Stimulated activated CD4-positive, alpha-beta T cell treated with anti-CD3 and anti-CD28 coated beads, Interleukin-2, amount 100 ng/mL, for 24 hours (primary cell): ENCODE measurements around the gene C11orf21.

ENCODE experiments used
- DNase-seq, 2 donors: peaks; one replicate each; pipeline ENCODE4 v3.0.0-alpha.2; 2020

The C11orf21 gene

DNA sequence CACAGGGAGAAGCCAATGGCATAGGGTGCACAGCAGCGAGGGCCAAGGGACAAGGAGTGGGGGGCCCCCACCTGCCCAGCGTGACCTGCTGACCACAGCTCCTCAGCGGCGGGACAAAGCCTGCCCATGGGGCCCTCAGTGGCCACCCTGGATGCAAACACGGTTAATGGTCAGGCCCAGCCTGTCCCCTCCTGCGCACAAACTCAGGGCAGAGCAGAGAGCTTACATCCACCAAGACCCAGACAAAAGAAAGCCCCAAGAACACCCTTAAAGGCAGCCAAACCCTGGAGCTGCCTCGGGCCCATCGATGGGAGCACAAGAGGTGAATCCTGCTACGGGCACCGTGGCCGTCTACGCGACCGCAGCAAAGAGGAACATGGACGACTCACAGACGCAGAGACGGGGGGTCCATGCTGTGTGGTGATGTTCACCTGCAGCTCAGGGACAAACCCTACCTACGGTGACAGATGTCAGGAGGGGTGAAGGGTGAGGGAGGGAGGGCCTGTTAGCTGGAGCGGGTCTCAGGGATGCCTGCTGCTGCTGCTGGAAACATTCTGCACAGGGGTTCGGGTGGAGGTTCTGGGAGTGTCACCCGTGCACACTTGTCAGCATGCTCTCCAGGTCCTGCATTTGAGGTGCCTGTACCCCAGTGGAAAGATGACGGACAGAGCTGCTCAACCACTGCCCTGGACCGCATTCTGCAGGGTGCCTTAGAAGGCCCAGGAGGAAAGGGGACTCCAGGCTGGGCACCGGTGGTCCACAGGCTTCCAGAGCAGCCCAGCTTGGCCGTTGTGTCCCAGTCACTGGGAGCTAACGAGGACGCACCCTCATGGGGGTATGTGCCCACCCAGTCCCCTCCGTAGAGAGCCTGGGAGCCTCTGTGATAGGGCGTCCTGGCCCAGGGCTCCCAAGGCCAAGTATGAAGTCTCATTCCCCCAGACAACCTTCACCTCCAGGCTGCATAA, 42.9 kb downstream of the C11orf21 start:
- peak in 1 of 2 donors; percentile 16 for DNase-seq

GRCh38 chr11:2256951-2257700, 44.6 kb downstream of the C11orf21 start:
- DNase-seq: no peak

GRCh38 chr11:2256293-2256913, 45.3 kb downstream of the C11orf21 start:
- DNase-seq: no peak

DNA sequence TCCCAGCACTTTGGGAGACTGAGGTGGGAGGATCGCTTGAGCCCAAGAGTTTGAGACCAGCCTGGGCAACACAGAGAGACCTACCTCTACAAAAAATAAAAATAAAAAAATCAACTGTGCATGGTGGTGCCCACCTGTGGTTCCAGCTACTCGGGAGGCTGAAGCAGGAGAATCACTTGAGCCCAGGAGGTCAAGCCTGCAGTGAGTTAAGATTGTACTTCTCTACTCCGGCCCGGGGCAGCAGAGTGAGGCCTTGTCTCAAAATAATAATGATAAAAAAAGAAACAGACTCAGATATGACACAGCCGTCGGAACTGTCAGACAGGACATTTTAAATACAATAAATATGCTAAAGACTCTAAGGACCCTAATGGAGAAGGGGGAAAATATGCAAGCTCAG, 49.7 kb downstream of the C11orf21 start:
- no peak for DNase-seq

- no peak for DNase-seq
Measured at GRCh38 chr11:2251138-2251537, 50.6 kb downstream of the C11orf21 start.

DNA sequence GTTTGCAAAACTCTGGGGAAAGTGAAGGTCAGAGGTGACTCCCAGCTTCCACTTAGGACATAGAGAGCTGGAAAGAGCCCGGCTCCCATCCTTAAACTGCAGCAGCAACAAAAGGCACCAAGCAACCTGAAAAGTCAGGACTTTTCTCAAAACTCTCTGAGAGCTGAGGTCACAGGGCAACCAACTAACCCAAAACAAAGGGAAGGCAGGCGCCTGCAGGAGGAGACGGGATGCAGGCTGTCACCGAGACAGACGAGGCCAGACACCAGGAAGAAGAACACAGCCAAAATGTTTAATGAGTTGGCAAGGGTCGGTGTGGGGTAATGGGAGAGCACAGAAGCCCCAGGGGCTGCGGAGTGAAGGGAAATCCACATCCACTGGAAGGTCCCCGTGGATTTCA, 51.2 kb downstream of the C11orf21 start:
- DNase-seq: no peak

GRCh38 chr11:2250041-2250440, 51.7 kb downstream of the C11orf21 start:
- no peak for DNase-seq

DNA sequence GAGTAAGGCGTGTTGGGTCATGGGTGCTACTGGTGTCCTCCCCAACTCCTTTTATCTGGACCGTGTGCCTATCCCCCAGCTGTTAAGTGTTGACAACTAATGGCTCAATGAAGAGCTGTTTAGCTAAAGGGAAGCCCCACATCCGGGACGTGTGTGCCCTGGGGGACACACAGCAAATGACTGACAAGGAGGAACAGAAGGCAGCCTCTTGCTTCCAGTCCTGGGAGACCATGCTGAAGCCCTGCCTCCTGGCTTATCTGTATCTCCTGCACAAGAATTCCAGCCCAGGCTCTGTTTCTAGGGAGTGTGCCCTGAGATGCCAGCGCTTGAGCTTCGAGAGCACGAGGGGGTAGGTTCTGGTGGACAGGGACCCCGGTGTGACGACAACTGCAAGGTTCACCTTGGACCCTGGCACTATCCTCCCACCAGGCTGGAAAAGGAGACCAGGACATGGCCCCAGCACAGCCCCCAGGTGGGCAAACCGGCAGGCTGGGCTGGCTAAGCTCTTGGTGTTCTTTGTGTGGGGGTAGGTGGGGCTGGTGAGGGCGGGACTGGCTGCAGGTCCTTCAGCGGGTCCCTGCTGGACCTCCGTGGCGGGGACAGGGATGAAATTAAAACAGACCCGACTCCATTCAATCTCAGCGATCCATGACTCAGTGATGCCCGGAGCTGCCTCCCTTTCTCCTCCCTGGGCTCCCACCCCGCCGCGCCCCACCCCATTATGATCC, 52.4 kb downstream of the C11orf21 start:
- no peak for DNase-seq

DNA sequence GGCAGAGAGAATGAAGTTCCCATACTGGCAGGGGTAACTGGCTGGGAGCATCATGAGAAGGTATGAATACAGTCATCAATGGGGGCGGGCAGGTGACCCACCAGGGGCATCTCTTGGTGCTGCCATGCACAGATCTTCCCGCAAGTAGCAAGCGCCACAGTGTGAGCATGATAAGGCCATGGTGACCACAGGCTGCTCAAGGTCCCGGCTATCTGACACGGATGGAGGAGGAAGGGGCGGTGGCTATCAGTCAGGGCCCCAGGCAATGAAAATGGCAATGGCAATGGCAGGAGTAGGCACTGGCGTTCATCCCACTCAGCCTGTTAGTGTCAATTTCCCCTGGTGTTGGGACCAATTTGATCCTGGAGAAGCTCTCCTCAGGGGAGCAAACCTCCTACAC, 53.0 kb downstream of the C11orf21 start:
- no peak for DNase-seq

DNA sequence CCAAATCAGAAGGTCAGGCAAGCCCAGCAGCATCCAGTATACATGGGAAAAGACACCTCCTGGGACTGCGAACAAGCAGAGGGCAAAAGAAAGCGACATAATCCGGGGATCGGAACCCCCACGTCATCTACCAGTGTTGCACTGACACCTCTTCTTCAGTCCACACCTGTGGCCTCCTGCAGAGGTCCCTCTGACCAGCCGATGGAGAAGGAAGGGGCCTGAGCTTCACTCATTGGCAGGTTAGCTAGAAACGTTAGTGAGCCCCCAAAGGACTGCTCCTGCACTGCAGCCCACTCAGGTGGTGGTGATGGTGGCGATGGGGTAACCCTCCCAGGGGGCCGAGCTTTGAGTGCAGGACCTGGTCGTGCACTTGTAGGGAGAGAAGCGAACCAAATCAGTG, 53.5 kb downstream of the C11orf21 start:
- no peak for DNase-seq

DNA sequence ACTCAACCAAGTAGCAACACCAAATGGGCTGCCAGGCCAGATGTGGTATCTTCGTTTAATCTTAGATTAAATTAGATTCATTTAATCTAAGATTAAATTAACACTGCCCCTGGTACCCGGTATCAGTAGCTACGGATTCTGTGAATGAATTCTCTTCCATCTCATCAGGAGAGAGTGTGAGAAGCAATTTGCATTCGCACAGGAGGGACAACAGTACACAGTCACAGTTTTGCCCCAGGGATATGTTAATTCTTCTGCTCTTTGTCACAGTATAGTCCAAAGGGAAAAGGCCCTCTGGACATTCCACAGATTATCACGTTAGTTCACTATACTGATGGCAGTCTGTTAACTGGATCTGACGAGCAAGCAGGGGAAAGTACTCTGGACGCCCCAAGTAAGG, 54.2 kb downstream of the C11orf21 start:
- no peak for DNase-seq
